HG03432 (cell line): Measurements from ENCODE around the gene BCKDHA.
A peak's percentile ranks its signal among the peaks of the same experiment; 100 is the strongest.

Experiments
- ATAC-seq: cut with Tn5 transposase; IDR thresholded peaks from one replicate; pipeline ENCODE4 v1.9.1; 2021; ENCODE audit warnings: mild to moderate bottlenecking, moderate library complexity; ENCODE audit not compliant: unreplicated experiment

The BCKDHA gene

DNA sequence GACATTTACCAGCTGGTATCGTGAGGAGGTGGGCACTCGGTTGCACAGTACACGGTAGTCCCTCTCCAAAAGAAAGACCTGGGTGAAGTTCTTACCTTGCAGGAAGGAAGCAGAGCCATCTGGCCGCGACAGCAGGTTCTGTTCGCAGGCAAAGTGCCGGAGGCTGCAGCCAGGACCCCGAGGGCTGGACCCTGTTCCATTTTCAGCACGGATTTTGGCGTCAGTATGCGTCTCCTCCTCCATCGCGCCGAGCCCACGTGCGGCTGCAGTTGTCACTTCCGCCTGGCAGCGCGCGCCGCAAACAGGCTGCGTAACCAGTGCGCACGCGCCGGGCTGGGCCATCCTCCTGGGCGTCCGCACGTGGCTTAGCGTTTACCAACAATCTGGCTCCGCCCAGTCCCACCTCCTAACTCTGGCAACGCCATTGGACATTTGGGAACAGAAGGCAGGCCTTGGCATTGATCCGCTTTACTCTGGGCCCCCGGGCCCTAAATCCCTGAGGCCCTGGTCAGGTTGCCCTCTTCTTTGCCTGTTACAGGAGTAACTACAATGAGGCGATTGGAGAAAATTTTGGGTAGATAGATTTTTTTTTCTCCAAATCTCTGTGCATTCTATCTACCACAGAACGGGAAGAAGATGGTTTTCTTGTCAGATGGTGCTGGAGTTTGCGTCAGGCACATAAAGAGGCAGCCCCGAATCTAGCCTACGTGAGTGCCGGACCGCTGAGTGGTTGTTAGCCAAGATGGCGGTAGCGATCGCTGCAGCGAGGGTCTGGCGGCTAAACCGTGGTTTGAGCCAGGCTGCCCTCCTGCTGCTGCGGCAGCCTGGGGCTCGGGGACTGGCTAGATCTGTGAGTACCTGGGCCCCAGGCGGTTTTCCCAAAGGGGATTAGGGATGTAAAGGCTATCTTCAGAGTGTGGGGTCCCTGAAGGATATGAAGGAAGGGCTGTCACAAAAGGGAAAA lies at the start of gene BCKDHA, which contains the start of gene EXOSC5:
TSS of gene BCKDHA (plus strand) at position 733 of the 964 bp plus-strand sequence. CDS start at position 743, 10 bp downstream.
TSS of gene EXOSC5 (minus strand) at position 274 of the 964 bp plus-strand sequence. CDS start at position 243, 31 bp downstream.
- peak; percentile 89 for ATAC-seq

- no peak for ATAC-seq
These were observed 46.8 kb upstream of the BCKDHA start for GRCh38 chr19:41350735-41351338.

GRCh38 chr19:41351339-41352245 lies 46.0 kb upstream of the BCKDHA start:
- ATAC-seq: peak; percentile 41

DNA sequence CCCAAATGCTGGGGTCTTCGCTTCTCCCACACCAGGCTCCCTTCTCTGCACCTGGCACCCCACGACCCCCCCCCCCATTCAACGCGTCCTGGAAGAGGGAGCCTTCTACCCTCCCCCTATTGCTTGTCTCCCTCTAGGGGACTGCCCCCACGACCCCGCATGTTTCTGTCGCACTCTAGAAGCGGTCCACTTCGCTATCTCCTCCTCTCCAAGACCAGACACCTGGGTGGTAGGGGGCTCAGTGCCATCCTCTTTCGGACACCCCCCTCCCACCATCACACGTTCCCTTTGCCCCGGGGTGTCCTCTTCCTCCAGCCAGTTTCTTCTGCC lies 45.4 kb upstream of the BCKDHA start:
- ATAC-seq: no peak

DNA sequence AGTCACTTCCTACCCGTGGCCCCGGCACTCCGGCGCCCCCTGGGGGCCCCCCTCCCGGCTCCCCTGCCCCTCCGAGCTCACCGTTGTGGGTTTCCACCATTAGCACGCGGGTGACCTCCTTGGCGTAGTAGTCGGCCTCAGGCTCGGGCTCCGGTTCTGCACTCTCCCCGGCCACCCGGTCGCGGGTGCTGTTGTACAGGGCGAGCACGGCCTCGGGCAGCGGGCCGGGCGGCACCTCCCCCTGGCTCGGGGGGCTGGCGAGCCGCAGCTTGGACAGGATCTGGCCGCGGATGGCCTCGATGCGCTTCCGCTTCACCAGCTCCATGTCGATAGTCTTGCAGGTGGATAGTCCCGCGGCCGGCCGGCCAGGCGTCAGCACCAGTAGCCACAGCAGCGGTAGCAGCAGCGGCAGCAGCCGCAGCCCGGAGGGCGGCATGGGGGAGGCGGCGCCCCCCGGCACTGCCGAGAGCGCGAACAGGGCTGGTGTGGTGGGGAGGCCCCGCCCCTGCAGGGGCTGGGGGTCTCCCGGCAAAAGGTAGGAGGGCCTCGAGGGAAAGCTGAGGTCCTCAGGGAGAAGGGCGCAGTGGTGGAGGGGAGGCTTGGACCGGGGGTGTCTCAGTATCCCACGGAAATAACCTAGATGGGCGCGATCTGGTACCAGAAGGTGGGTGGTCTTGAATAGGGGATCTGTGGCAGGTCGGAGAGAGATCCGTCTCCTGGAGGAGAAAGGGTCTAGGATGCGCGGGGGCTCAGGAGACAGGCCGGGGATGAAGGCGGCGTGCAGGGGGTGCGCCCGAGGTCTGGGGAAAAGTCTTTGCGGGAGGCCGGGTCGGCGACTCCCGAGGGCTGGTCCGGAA lies 44.8 kb upstream of the BCKDHA start:
- peak; percentile 3 for ATAC-seq

- ATAC-seq: peak; percentile 48
These were observed 43.9 kb upstream of the BCKDHA start, which contains the start of gene TGFB1 for GRCh38 chr19:41353466-41354342. TGFB1 (minus strand) TSS chr19:41353922; CDS start chr19:41353044, 878 bp downstream.

- no peak for ATAC-seq
These were observed 43.2 kb upstream of the BCKDHA start for GRCh38 chr19:41354343-41354953.

DNA sequence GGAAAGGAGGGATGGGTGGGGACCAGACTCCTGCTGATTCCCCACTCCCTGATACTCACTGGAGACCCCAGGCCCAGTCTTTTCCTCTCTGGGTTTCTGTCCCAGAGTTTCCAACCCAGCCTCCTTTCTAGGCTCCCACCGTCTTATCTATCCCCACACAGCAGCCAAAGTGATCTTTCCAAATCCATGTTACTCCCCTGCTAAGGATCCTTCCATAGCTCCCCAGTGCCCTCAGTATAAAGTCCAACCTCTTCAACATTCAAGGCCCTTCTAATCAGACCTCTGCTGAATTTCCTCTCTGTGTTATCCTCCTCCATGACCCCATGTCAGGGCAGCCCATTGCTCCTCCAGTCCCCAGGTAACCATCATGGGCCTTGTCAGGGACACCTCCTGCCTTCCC lies 42.6 kb upstream of the BCKDHA start:
- ATAC-seq: no peak

GRCh38 chr19:41355802-41356201 lies 41.8 kb upstream of the BCKDHA start:
- ATAC-seq: no peak

- no peak for ATAC-seq
These were observed 40.5 kb upstream of the BCKDHA start for GRCh38 chr19:41356984-41357739.

DNA sequence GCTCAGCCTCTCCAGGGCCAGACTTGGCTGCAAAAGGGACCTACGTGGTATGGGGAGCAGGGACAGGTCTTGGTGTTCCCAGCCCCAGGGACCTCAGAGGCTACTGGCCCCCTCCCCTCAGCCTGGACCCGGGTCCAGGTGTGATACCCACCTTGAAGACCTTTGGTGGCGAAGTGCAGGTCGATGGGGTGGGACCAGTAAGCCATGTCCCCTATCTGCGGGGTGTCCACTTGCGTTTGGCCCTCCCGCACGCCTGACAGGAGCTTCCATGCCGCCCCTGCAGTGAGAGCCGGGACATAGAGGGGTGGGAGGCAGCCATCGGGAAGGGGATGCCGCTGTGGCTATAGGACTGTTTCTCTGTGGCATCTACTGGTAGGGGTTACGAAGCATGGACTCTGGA lies 39.9 kb upstream of the BCKDHA start:
- no peak for ATAC-seq

- no peak for ATAC-seq
These were observed 37.9 kb upstream of the BCKDHA start for GRCh38 chr19:41359741-41360140.

- ATAC-seq: no peak
These were observed 35.3 kb upstream of the BCKDHA start for GRCh38 chr19:41362143-41362847.

GRCh38 chr19:41363371-41363752 lies 34.3 kb upstream of the BCKDHA start:
- no peak for ATAC-seq

DNA sequence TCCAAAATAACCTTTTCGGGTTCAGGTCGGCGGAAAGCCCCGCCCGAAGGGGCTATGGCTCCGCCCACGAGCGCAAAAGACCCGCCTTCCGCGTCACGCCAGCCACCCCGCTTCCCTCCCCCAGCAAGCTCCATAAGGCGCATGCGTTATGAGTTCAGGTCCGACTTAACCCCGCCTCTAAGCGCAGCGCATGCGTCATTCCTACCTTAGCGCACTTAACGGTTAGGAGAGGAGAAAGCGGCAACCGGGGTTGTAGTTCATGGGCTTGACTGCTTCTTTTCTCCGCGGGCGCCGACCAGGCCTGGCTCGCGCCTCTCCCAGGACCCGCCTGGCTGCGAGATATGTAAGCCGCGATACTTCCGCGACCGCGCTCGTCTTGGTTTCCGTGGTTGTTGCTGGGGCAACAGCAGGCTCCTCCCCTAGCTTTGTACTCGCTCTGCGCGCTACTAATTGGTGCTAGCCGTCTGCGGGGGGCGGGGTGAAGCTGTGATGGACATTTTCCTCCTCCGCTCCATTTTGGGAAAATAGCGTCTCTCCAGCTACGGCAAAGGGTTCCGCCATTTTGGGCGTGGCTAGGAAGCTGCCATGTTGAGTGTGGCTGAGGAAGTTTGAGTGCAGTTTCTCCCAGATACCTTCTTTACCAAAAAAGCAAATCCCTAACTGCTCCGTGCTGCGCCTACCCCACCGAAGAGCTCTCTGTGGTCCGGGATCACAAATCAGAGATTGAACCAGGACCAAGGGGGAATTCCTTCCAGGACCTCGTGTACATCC lies 33.7 kb upstream of the BCKDHA start, which contains the start of gene B9D2:
TSS of gene B9D2 (minus strand) at position 397 of the 771 bp plus-strand sequence. CDS start 630 bp downstream, outside the sequence.
- peak; percentile 83 for ATAC-seq
